ENCODE results near the gene ADD2. TPM values are rescaled to one million over a fixed set of nuclear protein-coding genes. Genes with fewer than 3 reads are reported as not detected.

The ADD2 gene
- total RNA-seq, 1 experiment from 2014 or later = 124 TPM

- Histone ChIP-seq H3K23ac (ENCODE audit: insufficient read length, low read depth, low read length) (no peak overlapping the region), H3K4me1 (ENCODE audit: insufficient read depth, low read length) (no peaks in the 10 kb centered on the region), H3K14ac (ENCODE audit: insufficient read depth, low read length) (no peak overlapping the region), H3K79me2 (ENCODE audit: insufficient read depth, low read length) (no peaks in the 10 kb centered on the region), H2BK5ac (ENCODE audit: insufficient read length, low read length) (no peak overlapping the region), H3K4me2 (ENCODE audit: insufficient read depth, insufficient read length, low read length) (no peak overlapping the region), H3K56ac (ENCODE audit: insufficient read length, low read depth, low read length) (no peak overlapping the region), H3K9ac (ENCODE audit: extremely low read depth, insufficient read length, low read length) (no peak overlapping the region), H2AFZ (ENCODE audit: low read length) (no peak overlapping the region), H3T11ph (ENCODE audit: low read length) (no peak overlapping the region), H4K8ac (replicated peaks; ENCODE audit: insufficient read length, low read depth, low read length) (no peak overlapping the region), H2BK15ac (ENCODE audit: low read depth, low read length) (no peak overlapping the region), H2AK5ac (ENCODE audit: insufficient read length, low read length) (no peak overlapping the region), H3K18ac (ENCODE audit: insufficient read length, low read depth, low read length) (no peak overlapping the region), H2BK20ac (ENCODE audit: low read depth, low read length, poor library complexity, severe bottlenecking) (no peak overlapping the region), H4K91ac (ENCODE audit: insufficient read length, low read depth, low read length) (no peak overlapping the region), H3K79me1 (ENCODE audit: insufficient read depth, low read depth, low read length, poor library complexity, severe bottlenecking) (no peaks in the 10 kb centered on the region), H4K20me1 (ENCODE audit: control insufficient read depth, insufficient read depth, insufficient read length) (no peaks in the 10 kb centered on the region), H3K27me3 (ENCODE audit: insufficient read depth, low read length) (no peaks in the 10 kb centered on the region), H3K4ac (ENCODE audit: low read depth, low read length) (no peak overlapping the region), H2BK12ac (ENCODE audit: insufficient read length, low read depth, low read length) (no peak overlapping the region), H3K27ac (ENCODE audit: insufficient read length, low read depth, low read length) (no peak overlapping the region), H3K23me2 (ENCODE audit: insufficient read length, low read depth, low read length, poor library complexity, severe bottlenecking) (no peaks in the 10 kb centered on the region), H3K9me3 (ENCODE audit: control insufficient read depth, low read depth, low read length) (no peaks in the 10 kb centered on the region), H2BK120ac (ENCODE audit: low read depth, low read length, poor library complexity, severe bottlenecking) (no peak overlapping the region), H4K5ac (ENCODE audit: insufficient read length, low read depth, low read length) (no peak overlapping the region)
- peaks cover 11 to 14% of the 10 kb centered on the region in 2 experiments; a peak in 4 of 5 replicates for H3K9me3 Mint-ChIP-seq
- peaks cover 0 to 2% of the 10 kb centered on the region in 2 experiments; a peak in 1 of 4 replicates for H3K4me1 Mint-ChIP-seq
- TF ChIP-seq, protein P1, sequence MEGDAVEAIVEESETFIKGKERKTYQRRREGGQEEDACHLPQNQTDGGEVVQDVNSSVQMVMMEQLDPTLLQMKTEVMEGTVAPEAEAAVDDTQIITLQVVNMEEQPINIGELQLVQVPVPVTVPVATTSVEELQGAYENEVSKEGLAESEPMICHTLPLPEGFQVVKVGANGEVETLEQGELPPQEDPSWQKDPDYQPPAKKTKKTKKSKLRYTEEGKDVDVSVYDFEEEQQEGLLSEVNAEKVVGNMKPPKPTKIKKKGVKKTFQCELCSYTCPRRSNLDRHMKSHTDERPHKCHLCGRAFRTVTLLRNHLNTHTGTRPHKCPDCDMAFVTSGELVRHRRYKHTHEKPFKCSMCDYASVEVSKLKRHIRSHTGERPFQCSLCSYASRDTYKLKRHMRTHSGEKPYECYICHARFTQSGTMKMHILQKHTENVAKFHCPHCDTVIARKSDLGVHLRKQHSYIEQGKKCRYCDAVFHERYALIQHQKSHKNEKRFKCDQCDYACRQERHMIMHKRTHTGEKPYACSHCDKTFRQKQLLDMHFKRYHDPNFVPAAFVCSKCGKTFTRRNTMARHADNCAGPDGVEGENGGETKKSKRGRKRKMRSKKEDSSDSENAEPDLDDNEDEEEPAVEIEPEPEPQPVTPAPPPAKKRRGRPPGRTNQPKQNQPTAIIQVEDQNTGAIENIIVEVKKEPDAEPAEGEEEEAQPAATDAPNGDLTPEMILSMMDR (conservative IDR thresholded peaks at IDR 0.05) = no peak
- no peak overlapping the region for H3K4me3 Mint-ChIP-seq
- no peaks in the 10 kb centered on the region for H3K27me3 Mint-ChIP-seq (ENCODE audit: low read depth)
- no peak overlapping the region for H3K27ac Mint-ChIP-seq
- peaks cover 2 to 11% (median 7%) of the 10 kb centered on the region in 3 experiments; a peak in 6 of 7 replicates for H3K36me3 Mint-ChIP-seq (ENCODE audit: insufficient read depth in 1 of 3, low read depth in 3 of 3)
- DNase-seq = peak; percentile 4
- WGBS (ENCODE audit: extremely low coverage, insufficient read length, low lambda C conversion rate) = no CpG with 5 or more reads among the region's 4 CpGs
These were observed 128.1 kb downstream of the ADD2 start for GRCh38 chr2:70639841-70640436.

Measured in H9 (cell line).